ENCODE data around the gene SPOUT1.
"Not testable (repeated sequence)": the region's sequence is repeated elsewhere in the genome, so short reads cannot be mapped to it uniquely, and the experiment has no call there.

SPOUT1 gene

DNA sequence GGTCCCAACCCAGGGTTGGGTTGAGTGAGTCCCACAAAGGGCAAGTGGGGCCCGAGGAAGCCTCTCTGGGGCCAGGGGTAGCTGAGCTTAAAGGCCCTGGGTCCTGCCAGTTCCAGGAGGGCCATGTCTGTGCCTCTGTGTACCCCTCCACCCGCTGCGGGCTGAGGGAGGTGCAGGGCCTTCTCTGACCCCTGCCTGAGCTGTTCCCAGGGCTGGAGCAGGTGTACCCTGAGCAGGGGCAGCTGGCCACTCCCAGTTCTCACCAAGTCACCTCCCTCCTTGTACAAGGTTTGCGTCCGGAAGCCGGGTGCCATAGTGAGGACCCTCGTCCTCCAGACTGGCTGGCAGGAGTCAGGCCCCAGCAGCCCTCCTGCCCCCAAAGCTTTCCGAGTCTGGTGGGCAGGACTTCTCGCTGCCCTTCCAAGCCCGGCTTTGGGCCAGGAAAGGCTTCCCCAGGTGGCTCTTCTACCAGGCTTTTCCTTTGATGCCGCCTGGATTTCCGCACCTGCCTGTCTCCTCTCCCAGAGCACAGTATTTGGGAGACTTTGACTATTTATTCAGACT is 20.5 kb downstream of the SPOUT1 start:
- DNase-seq = no peak

DNA sequence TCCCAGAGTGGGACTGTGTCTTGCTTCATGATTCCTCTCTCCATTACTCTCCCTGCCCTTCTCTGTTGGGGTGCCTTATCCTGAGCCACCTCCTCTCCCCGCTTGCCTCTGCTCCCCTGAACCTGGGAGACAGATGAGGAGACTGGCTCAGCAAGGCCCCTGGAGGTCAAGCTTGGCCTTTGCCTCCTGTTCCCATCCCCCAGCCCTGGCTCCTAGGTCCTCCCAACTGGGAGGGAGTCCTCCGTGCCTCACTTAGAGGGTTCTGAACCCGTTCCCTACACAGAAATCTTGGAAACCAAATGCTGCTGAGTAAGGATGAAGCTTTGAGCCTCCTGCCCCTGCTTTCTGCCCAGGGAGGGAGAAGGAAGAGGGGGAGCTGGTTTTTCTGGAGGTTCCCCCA is 21.1 kb downstream of the SPOUT1 start:
- DNase-seq = no peak

GRCh38 chr9:128807827-128808226 is 21.8 kb downstream of the SPOUT1 start:
- DNase-seq = no peak

DNA sequence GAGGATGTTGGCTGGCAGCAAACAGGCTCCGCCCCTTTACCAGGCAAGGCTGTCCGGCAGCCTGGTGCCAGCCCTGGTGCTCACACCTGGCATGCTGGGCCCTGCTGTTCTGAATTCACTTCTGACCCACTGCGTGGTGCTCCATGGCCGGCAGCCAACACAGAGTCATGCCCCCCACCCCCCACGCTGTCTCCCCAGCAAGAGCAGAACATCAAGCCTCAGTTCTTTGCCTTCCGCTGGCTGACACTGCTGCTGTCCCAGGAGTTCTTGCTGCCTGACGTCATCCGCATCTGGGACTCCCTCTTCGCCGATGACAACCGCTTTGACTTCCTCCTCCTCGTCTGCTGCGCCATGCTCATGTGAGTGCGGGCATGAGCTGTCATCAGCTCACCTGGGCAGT is 23.9 kb downstream of the SPOUT1 start:
- no peak for DNase-seq

- no peak for DNase-seq
Observed at GRCh38 chr9:128802482-128802881, 27.1 kb downstream of the SPOUT1 start.

DNA sequence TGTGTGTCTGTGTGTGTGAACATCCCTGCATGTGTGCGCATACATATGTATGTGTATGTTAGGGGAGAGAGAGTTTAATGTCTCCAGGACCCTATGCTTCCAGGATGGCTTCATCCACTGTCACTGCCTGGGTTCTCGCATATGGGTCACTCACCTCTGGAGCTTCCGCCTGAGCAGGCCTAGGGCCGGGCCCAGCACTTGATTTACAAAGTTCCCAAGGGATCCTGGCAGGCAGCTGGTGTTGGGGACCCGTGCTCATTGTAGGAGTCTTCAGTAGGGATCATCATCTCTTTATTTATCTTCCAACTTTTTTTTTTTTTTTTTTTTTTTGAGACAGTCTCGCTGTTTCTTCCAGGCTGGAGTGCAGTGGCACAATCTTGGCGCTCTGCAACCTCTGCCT is 29.5 kb downstream of the SPOUT1 start:
- DNase-seq = no peak

DNA sequence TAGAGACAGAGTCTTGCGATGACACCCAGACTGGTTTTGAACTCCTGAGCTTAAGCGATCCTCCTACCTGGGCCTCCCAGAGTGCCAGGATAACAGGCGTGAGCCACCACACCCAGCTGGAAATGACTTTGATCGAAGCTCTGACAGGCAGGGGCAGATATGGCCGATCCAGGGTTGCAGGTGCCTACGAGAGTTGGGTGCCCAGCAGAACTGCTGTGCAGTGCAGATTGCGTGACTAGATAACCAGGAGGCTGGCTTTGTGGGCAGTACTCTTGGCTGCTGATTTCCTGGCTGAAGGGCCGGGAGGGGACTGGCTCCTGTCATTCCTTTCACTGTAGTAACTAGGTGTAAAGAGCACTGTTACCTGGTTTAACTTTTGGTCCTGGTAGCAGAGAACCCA is 30.7 kb downstream of the SPOUT1 start:
- DNase-seq = no peak

- not testable (repeated sequence) for DNase-seq
Observed at GRCh38 chr9:128794961-128795360, 34.6 kb downstream of the SPOUT1 start.

GRCh38 chr9:128792978-128793686 is 36.5 kb downstream of the SPOUT1 start:
- no peak for DNase-seq

DNA sequence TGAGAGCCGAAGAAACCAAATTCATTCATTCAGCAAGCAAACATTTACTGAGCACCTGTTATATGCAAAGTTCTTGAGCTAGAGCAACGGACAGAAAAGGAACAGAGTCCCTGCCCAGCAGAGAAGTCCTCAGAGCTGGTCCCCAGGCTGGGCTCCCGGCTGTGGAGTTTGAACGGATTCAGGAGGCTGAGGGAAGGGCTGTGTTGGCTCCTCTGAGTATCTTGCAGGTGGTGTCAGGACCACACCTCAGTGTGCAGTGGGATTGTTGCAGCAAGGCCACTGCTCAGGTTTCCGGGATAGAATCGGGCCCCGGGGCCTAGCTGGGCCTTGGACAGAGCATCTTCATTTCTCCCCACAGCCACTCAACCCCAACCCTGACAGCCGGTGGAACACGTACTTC is 37.5 kb downstream of the SPOUT1 start:
- no peak for DNase-seq

DNA sequence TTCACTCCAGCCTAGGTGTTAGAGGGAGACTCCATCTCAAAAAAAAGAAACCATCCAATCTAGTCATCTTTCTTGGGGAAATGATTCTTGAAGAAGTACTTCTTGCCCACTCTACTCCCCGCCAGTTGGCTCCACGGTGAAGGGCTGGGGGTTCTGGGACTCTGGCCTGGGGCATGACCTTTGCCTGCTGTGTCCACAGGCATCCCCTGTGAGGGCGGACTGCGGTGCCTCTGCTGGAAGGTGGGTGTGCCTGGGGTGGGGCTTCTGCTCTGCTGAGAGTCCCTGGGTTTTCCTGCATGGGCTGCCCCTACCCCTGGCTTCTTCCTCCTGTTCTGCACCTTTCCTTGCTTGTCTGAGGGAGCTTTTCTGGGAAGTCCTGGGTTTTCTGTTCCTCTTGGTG is 39.1 kb downstream of the SPOUT1 start:
- no peak for DNase-seq

- no peak for DNase-seq
Observed at GRCh38 chr9:128788445-128788844, 41.1 kb downstream of the SPOUT1 start.

- no peak for DNase-seq
Observed at GRCh38 chr9:128787659-128788058, 41.9 kb downstream of the SPOUT1 start.

- DNase-seq = no peak
Observed at GRCh38 chr9:128786681-128787601, 42.7 kb downstream of the SPOUT1 start, which contains the start of gene TBC1D13. Gene TBC1D13, plus strand, starts transcription at chr9:128787253. Its CDS starts 101 bp downstream, at chr9:128787354.

- no peak for DNase-seq
Observed at GRCh38 chr9:128785427-128785826, 44.2 kb downstream of the SPOUT1 start.

DNA sequence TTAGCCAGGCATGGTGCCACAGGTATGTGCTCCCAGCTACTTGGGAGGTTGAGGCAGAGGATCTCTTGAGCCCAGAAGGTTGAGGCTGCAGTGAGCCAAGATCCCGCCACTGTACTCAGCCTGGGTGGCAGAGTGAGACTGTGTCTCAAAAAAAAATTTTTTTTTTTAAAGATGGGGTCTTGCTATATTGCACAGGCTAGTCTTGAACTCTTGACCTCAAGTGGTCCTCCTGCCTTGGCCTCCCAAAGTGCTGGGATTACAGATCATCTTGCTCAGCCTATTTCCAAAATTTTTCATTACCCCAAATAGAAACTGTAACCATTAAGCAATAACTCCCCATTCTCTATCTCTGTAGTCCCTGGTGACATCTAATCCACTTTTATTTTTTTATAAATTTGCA is 46.9 kb downstream of the SPOUT1 start:
- no peak for DNase-seq

DNA sequence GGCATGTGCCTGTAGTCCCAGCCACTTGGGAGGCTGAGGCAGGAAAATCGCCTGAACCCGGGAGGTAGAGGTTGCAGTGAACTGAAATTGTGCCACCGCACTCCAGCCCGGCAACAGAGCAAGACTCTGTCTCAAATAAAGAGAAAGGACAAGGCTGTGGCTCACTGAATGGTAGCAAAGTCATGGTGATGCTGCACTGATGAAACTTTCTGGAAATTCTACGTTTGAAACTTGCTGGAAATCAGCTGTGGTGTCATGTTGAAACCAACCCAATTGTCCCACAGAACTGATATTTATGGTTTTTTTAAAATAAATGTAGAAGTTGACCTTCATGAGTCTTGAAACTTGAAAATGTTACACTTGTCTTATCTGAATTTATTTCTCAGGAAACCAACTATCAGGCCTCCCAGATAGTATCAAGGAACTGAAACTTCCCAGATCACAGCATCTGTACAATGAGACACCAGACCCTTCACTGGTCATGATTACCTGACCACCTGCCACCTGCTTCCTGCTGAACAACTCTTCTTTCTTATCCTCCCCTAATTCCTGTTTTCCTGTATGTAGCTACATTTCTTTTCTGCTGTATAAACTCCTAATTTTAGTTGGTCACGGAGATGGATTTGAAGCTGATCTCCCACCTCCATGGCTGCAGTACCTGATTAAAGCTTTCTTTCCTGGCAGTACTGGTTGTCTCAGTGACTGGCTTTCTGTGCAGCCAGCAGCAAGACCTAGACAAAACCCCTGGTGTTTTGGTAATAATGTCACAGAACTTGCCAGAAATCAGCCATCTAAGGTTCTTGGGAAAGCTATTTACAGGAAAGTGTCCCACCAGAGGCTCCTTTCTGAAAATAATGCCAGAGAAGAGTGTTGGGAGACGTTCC is 48.2 kb downstream of the SPOUT1 start:
- no peak for DNase-seq

- not testable (repeated sequence) for DNase-seq
Observed at GRCh38 chr9:128780093-128780492, 49.5 kb downstream of the SPOUT1 start.

DNA sequence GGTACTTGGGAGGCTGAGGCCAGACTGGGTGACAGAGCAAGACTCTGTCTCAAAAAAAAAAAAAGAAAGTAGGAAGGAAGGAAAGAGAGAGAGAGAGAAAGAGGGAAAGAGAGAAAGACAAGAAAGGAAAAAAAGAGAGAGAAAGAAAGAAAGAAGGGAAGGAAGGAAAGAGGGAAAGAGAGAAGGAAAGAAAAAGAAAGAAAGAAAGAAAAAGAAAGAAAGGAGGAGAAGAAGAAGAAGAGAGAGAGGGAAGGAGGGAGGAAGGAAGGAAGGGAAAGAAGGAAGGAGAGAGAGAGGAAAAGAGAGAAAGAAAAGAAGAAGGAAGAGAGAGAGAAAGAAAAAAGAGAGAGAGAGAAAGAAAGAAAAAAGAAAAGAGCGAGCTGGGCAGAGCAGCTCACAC is 54.8 kb downstream of the SPOUT1 start:
- DNase-seq = no peak

- DNase-seq = no peak
Observed at GRCh38 chr9:128773049-128773448, 56.5 kb downstream of the SPOUT1 start.

- no peak for DNase-seq
Observed at GRCh38 chr9:128771745-128772519, 57.7 kb downstream of the SPOUT1 start, which contains the start of gene ZER1. Gene ZER1, minus strand, starts transcription at chr9:128771927. Its CDS starts 16,362 bp downstream, at chr9:128755565.
